Sigmoid colon (tissue), 3 donors: ENCODE data around the gene IRF2BPL.

Experiments
- POLR2A ChIP-seq, 2 donors: fragments of 450-650 bp; IDR thresholded peaks; one replicate each; pipeline ENCODE4 v1.6.1; 2016; ENCODE audit warnings: antibody characterized with exemption in 2 of 2, mild to moderate bottlenecking in 2 of 2, moderate library complexity in 2 of 2
- TF ChIP-seq, protein P1 (sequence below), 4 experiments: fragments of 450-650 bp in 3 of 4; fragments of 200-600 bp in 1 of 4; IDR thresholded peaks; one replicate each; pipeline ENCODE4 v1.5.1; 2016 to 2019; ENCODE audit warnings: antibody characterized with exemption in 4 of 4, mild to moderate bottlenecking in 3 of 4, moderate library complexity in 2 of 4

GRCh38 chr14:76975812-76976211 lies 52.7 kb downstream of the IRF2BPL start:
- TF ChIP-seq POLR2A (IDR thresholded peaks at IDR 0.05): no peak
- TF ChIP-seq, protein P1, sequence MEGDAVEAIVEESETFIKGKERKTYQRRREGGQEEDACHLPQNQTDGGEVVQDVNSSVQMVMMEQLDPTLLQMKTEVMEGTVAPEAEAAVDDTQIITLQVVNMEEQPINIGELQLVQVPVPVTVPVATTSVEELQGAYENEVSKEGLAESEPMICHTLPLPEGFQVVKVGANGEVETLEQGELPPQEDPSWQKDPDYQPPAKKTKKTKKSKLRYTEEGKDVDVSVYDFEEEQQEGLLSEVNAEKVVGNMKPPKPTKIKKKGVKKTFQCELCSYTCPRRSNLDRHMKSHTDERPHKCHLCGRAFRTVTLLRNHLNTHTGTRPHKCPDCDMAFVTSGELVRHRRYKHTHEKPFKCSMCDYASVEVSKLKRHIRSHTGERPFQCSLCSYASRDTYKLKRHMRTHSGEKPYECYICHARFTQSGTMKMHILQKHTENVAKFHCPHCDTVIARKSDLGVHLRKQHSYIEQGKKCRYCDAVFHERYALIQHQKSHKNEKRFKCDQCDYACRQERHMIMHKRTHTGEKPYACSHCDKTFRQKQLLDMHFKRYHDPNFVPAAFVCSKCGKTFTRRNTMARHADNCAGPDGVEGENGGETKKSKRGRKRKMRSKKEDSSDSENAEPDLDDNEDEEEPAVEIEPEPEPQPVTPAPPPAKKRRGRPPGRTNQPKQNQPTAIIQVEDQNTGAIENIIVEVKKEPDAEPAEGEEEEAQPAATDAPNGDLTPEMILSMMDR (IDR thresholded peaks at IDR 0.05): no peak
